ENCODE results near the gene TULP4. TPM values are rescaled to one million over a fixed set of nuclear protein-coding genes. Genes with fewer than 3 reads are reported as not detected.

TULP4 gene
- total RNA-seq, 1 experiment from 2014 or later: 64.6 TPM

- H4K20me1 ChIP-seq (ENCODE audit: control insufficient read depth, insufficient read depth, insufficient read length): no peaks in the 10 kb centered on the region
- H3K4me1 ChIP-seq (ENCODE audit: insufficient read depth, low read length): no peaks in the 10 kb centered on the region
- no peak overlapping the region for H2BK20ac ChIP-seq (ENCODE audit: low read depth, low read length, poor library complexity, severe bottlenecking)
- Mint-ChIP-seq H3K9me3 (peaks cover 3 to 7% of the 10 kb centered on the region in 2 experiments; a peak in 3 of 5 replicates), H3K27me3 (ENCODE audit: low read depth) (no peaks in the 10 kb centered on the region), H3K36me3 (ENCODE audit: insufficient read depth in 1 of 3, low read depth in 3 of 3) (peaks cover 0 to 9% (median 5%) of the 10 kb centered on the region in 3 experiments; a peak in 5 of 7 replicates), H3K4me3 (no peak overlapping the region), H3K27ac (peak overlapping the region in 1 of 3 experiments; percentile 58; a peak in 2 of 7 replicates), H3K4me1 (no peaks in the 10 kb centered on the region)
- H2BK15ac ChIP-seq (ENCODE audit: low read depth, low read length): no peak overlapping the region
- no peak overlapping the region for H2BK120ac ChIP-seq (ENCODE audit: low read depth, low read length, poor library complexity, severe bottlenecking)
- H3K9ac ChIP-seq (ENCODE audit: extremely low read depth, insufficient read length, low read length): no peak overlapping the region
- H3T11ph ChIP-seq (ENCODE audit: low read length): no peak overlapping the region
- no peak overlapping the region for H4K5ac ChIP-seq (ENCODE audit: insufficient read length, low read depth, low read length)
- no peak overlapping the region for H2AK5ac ChIP-seq (ENCODE audit: insufficient read length, low read length)
- H3K79me2 ChIP-seq (ENCODE audit: insufficient read depth, low read length): no peaks in the 10 kb centered on the region; the same call in 1 of the 2 replicates
- H2AFZ ChIP-seq (ENCODE audit: low read length): no peak overlapping the region
- no peak overlapping the region for H4K91ac ChIP-seq (ENCODE audit: insufficient read length, low read depth, low read length)
- H3K18ac ChIP-seq (ENCODE audit: insufficient read length, low read depth, low read length): no peak overlapping the region
- H3K4me2 ChIP-seq (ENCODE audit: insufficient read depth, insufficient read length, low read length): no peak overlapping the region
- no peak overlapping the region for H3K4ac ChIP-seq (ENCODE audit: low read depth, low read length)
- no peak overlapping the region for H3K56ac ChIP-seq (ENCODE audit: insufficient read length, low read depth, low read length)
- H3K9me3 ChIP-seq (ENCODE audit: control insufficient read depth, low read depth, low read length): no peaks in the 10 kb centered on the region
- no peak for TF ChIP-seq CTCF (conservative IDR thresholded peaks at IDR 0.05)
- H2BK12ac ChIP-seq (ENCODE audit: insufficient read length, low read depth, low read length): no peak overlapping the region
- DNase-seq: no peak
- 0 out of 2 replicates have a peak overlapping the region, but pooled peaks have one; percentile 29 for H3K14ac ChIP-seq (ENCODE audit: insufficient read depth, low read length)
- H2BK5ac ChIP-seq (ENCODE audit: insufficient read length, low read length): no peak overlapping the region
- H4K8ac ChIP-seq (replicated peaks; ENCODE audit: insufficient read length, low read depth, low read length): no peak overlapping the region
- no CpG with 5 or more reads among the region's 6 CpGs for WGBS (ENCODE audit: extremely low coverage, insufficient read length, low lambda C conversion rate)
- no peak overlapping the region for H3K27ac ChIP-seq (ENCODE audit: insufficient read length, low read depth, low read length)
- no peaks in the 10 kb centered on the region for H3K79me1 ChIP-seq (ENCODE audit: insufficient read depth, low read depth, low read length, poor library complexity, severe bottlenecking)
- no peak overlapping the region for H3K23ac ChIP-seq (ENCODE audit: insufficient read length, low read depth, low read length)
- H3K27me3 ChIP-seq (ENCODE audit: insufficient read depth, low read length): no peaks in the 10 kb centered on the region
- H3K23me2 ChIP-seq (ENCODE audit: insufficient read length, low read depth, low read length, poor library complexity, severe bottlenecking): no peaks in the 10 kb centered on the region
Measured at GRCh38 chr6:158366363-158366762, 54.1 kb downstream of the TULP4 start.

All from H9 (cell line).